ENCODE data around the gene PRKAG2.

Gene PRKAG2

DNA sequence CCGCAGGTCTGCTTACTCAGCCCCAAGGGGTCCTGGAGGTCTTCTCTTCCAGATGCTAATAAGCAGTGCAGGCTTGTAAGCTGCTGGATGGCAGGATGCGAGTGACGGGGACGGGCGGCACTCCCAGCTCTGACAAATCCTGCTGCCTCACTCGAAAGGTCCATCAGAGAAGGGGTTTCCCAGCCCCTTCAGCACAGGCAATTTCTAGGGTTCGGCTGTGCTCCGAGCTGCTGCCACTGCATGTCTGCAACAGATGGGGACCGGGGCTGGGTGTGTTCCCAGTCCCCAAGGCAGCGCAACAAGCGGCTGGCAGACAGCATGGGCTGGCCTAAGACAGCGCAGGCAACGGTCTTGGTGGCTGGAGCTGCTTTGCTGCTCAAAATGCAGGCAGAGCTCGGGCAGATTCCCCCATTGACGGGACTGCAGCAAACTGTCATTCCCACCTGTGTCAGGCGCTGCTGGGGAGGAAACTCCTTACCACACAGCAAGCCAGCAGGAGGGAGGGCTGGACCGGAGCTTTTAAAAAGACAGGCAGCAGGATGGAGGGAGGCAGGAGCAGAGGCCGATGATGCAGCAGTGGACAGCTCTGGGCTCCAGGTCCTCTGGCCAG lies 62.4 kb downstream of the PRKAG2 start:
- no peak for DNase-seq

GRCh38 chr7:151813997-151814396 lies 62.9 kb downstream of the PRKAG2 start:
- no peak for DNase-seq

DNA sequence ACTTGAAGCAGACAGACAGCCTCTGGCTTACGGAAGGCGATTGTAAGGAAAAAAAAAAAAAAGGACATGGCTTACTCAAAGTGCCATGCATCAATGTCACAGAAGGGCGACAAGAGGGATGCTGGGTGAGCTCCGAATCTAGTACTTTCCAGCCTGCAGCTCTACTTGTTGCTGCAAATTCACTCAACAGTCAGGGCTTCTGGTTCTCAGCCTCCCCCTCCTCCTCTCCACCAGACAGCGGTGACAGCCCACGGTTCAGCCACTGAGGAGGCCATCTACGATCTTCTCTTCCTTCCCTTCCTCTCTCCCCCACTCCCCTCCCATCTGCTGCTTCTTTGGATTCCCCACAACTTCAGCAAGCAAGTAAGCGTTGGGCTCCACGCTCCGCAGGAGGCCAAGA lies 63.5 kb downstream of the PRKAG2 start:
- DNase-seq, result no peak

GRCh38 chr7:151812967-151813366 lies 63.9 kb downstream of the PRKAG2 start:
- no peak for DNase-seq

DNA sequence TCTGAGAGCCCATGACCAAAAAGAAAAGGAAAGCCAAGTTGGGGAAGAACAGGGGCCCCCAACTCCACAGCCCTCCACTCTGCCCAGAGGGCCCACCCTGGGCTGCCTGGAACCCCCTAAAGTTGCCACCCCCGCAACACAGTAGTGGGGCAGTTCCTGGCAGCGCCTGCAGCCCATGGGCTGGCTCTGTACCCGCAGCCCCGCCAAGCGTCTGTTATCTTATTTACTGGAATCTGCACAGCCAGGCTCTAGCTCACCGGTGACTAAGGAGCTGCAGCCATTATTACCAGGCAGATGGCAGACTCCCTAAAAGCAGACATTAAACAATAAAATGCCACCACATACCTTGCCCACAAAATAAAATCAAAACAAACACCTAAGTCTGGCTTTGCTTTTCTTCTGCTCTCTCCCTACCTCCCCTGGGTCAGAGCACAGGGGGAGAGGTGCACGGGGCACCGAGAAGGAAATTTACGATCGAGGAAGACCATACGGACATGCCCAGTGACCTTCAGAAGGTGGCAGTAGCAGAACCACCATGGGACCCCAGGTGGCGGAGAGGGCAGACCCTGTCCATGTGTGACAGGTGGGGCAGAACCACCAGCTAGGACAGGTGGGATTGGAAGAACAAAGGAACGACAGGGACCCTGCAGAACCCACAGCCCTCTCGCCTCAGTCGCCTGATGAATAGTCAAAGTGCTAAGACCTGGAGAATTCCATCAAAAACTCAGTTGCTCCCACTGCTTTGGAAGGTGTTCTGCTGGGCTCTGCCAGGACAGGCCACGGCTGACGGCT lies 66.3 kb downstream of the PRKAG2 start:
- DNase-seq, result no peak

GRCh38 chr7:151809864-151810170 lies 67.1 kb downstream of the PRKAG2 start:
- no peak for DNase-seq

- no peak for DNase-seq
Observed at GRCh38 chr7:151809146-151809863, 67.6 kb downstream of the PRKAG2 start.

GRCh38 chr7:151808400-151809145 lies 68.3 kb downstream of the PRKAG2 start:
- peak; percentile 7 for DNase-seq

DNA sequence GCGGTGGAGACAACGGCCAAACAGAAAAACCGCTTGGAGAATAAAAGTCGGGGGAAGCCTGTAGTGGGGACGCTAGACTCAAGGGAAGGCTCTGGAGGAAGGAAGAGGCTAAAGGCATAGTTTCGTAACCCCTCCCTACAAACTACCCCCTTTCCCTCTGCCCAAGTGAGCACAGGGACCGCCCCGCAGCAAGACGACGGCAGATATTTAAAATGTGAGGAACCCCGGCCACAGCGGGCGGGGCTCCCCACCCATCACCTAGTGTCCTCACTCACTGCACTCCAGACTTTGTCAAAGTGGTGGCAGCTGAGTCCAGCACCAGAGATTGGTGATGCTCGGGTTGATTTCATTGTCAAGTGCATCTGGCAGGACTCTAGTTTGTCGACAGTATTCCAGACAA lies 69.1 kb downstream of the PRKAG2 start:
- no peak for DNase-seq

DNA sequence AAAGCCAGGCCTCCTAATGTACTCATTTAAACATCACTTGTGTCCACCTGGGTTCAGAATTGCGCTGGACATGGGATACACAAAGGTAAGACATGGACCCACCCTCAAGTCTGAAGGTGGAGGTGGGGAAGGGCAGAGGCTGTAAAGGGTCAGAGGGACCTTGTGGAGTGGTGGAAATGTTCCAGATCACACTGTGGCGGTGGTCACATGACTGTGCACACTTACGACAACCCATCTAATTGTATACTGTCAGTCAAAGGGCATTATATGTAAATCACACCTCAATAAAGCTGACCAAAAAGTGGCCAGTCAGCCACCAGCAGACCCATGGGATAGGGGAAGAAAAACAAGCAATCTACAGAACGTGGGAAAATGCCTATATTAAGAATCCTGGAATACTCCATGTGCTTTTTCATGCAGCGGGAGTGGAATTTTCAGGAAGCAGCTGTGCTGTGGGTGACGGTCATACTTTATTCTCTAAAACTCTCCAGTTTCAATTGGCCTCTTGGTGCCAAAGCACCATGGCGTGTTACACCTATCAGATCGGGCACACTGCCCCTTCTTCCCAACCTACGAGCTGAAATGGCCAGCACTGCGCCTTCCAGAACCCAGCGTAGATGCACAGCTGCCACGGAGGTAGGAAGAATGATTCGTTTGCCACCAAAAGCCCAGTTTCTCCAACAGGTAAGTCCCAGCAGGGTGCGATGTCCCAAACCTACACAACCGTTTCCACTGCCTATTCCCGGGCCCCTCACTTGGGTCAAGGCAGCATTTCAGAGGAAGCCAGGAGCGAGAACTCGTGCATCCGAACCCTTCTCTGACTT lies 69.8 kb downstream of the PRKAG2 start:
- no peak for DNase-seq

DNA sequence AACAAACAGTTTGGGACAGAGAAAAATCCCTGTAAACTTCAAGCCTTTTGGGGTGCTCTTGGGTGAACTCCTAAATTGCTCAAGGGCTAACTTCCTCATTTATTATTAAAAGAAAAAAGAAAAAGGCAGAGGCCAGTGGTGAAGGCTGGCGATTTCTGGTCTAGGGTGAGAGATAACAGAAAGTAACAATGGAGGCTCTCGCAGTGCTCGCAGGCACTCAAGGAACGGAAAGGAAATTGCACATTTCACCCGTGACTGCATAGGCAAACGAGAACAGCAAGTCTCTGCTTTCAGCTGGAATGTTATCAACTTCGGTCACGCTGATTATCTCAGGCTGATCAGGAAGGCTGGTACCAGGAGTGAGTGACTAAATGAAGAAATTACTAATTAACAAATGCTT lies 70.7 kb downstream of the PRKAG2 start:
- DNase-seq, result no peak

DNA sequence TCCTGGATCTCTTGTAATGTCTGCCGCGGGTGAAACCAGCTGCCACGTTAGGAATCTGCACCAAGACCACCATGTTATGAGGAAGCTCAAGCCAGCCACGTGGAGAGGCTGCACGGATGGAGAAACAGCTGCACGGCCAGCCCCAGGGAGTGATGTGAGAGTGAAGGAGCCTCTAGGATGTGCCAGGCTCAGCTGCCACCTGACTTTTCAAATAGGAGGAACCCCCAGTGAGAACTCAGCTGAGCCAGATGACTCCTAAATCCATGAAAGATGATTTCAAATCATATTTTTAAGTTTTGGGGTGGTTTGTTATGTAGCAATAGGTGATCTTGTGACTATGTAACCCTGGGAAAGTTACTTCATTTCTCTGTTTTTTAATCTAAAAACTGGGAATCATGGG lies 71.7 kb downstream of the PRKAG2 start:
- no peak for DNase-seq

DNA sequence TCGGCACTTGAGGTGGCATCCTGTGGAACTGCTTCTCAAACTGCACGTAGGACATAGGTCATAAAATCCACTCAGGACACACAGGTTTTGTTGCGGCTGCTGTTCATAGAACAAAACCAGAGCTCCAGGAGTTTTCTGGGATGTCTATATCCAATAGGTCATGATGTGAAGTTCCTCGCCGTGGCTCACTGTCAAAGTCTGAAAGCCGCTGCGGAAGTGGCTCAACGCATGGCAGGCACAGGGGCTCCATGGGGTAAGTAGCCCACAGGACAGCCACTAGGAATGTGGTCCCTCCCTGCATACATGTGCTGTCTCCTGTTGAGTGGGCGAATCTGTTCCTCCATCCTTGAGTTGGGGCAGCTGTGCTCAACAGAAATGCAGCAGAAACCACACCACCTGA lies 72.2 kb downstream of the PRKAG2 start:
- DNase-seq, result no peak

- DNase-seq, result no peak
Observed at GRCh38 chr7:151803841-151804240, 73.1 kb downstream of the PRKAG2 start.

- no peak for DNase-seq
Observed at GRCh38 chr7:151802469-151802846, 74.5 kb downstream of the PRKAG2 start.

DNA sequence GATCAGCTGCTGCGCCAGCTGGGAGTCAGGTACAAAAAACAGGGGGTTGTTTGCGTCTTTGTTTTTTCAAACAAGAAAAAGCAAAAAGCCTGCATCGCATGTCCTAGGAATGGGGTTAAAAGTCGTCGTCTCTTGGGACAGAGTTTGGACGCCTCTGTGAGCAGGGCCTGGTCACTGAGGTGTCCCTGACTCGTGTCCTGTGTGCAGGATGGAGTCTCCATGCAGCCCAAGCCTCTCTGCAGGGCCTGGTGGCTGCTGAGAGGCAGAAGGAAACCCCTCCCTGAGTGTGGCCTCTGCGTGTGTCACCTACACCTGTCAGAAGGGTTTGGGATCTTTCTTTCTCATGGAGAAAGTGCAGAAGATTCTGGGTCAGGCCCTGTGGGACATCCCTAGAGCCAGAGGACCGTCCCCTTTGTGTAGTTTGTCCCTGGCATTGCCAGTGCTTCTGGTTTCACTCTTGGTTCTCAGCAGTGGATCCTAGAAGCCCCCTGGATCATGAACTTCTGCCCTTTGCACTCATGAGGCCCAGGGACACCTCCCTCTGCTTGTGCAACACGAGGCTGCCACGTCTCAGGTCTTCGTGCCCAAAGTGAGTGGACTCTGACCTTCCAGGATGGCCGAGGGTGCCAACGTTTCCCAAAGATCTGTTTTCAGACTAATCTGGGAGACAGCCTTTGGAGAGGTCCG lies 75.0 kb downstream of the PRKAG2 start:
- no peak for DNase-seq

GRCh38 chr7:151801291-151801690 lies 75.6 kb downstream of the PRKAG2 start:
- DNase-seq, result no peak

GRCh38 chr7:151800861-151801260 lies 76.1 kb downstream of the PRKAG2 start:
- DNase-seq, result no peak

- no peak for DNase-seq
Observed at GRCh38 chr7:151800391-151800790, 76.5 kb downstream of the PRKAG2 start.

GRCh38 chr7:151799506-151799905 lies 77.4 kb downstream of the PRKAG2 start:
- DNase-seq, result no peak

DNA sequence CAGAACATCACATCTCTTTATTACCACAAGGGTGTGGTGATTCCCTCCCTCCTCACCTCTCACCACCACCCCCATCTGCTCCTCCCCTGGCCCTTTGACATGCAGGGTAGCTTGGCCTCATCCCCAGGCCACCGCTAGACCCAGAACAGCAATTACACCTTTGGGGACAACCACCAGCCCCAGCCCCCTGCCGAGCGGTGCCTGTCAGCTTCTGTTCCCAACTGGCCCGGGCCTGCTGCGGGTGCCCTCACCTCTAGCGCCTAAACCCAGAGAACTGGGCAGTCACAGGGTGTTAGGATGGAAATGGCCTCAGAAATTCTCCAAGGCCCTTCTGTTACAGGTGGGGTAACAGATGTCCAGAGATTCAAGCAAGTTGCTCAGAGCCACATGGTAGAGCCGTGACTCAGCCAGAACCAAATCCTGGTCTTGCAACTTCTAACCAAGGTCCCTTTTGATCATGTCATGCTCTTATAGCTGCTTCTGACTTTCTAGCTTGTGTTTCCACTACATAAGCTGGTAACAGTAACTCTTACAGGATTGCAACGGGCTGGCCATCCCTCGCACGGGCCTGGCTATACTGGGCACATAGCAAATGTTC lies 78.0 kb downstream of the PRKAG2 start:
- no peak for DNase-seq

Measured in fibroblast of upper back skin (primary cell).